GM12892 (cell line): ENCODE measurements around the gene ANKFN1.

ENCODE experiments used
- POLR2A ChIP-seq: IDR thresholded peaks from 2 replicates; pipeline ENCODE4 v1.6.1; 2011; ENCODE audit warnings: low read depth, low read length, control low read depth
- POLR2AphosphoS5 ChIP-seq: IDR thresholded peaks from 2 replicates; pipeline ENCODE4 v1.6.1; 2011; ENCODE audit warnings: low read depth, low read length, control low read depth
- TAF1 ChIP-seq: IDR thresholded peaks from 2 replicates; pipeline ENCODE4 v1.6.1; 2011; ENCODE audit warnings: low read depth, mild to moderate bottlenecking, control low read depth, low read length, borderline replicate concordance

DNA sequence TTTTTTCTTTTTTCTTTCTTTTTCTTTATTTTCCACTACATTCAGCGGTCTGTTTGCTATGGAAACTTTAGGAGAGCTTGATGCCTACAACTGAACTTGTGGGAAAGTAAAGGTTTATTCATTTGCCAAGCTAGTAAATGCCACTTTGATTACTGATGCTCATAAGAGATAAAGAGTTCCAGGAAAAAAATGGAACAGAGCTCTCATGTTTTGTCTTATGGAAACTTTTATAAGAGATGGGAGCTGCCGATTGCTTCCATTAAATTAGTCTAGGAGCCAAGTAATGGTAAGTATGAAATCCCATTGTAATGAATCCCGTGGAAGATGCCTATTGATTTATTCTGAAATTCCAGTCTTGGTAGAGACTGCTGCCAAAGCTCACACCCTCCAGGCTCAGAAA is 7.1 kb downstream of the ANKFN1 start:
- TF ChIP-seq POLR2A (no peak), POLR2AphosphoS5 (no peak), TAF1 (no peak)
